Thymus (tissue), 11 donors: ENCODE data around the gene REC8. TPM values are rescaled to one million over a fixed set of nuclear protein-coding genes. Genes with fewer than 3 reads are reported as not detected.

Experiments
- DNase-seq, 9 donors: peaks; one replicate each; pipeline ENCODE4 v3.0.0-alpha.2; 2013; ENCODE audit warnings: low spot score in 9 of 9, low read depth in 6 of 9, missing footprints in 1 of 9
- H3K27ac ChIP-seq, 2 donors: one replicate each; pipeline ENCODE4 v1.5.1; 2013; ENCODE audit warnings: control low read depth in 1 of 2, low read depth in 1 of 2, low read length in 1 of 2, mild to moderate bottlenecking in 1 of 2, moderate library complexity in 1 of 2
- H3K27me3 ChIP-seq, 2 donors: one replicate each; pipeline ENCODE4 v1.5.1; 2013; ENCODE audit warnings: low read length in 1 of 2; ENCODE audit not compliant: control insufficient read depth in 2 of 2, insufficient read depth in 1 of 2
- H3K36me3 ChIP-seq, 2 donors: one replicate each; pipeline ENCODE4 v1.5.1; 2013; ENCODE audit warnings: low read length in 1 of 2, mild to moderate bottlenecking in 1 of 2, moderate library complexity in 1 of 2; ENCODE audit not compliant: control insufficient read depth in 2 of 2, insufficient read depth in 2 of 2
- H3K4me1 ChIP-seq, 2 donors: one replicate each; pipeline ENCODE4 v1.5.1; 2013; ENCODE audit warnings: low read length in 2 of 2; ENCODE audit not compliant: control insufficient read depth in 2 of 2, insufficient read depth in 2 of 2
- H3K4me3 ChIP-seq, 2 donors: one replicate each; pipeline ENCODE4 v1.5.1; 2013; ENCODE audit warnings: low read length in 2 of 2, control low read depth in 1 of 2, mild to moderate bottlenecking in 1 of 2
- H3K9me3 ChIP-seq, 2 donors: one replicate each; pipeline ENCODE4 v1.5.1; 2013; ENCODE audit warnings: low read length in 1 of 2, mild to moderate bottlenecking in 1 of 2; ENCODE audit not compliant: control insufficient read depth in 2 of 2, insufficient read depth in 1 of 2
- WGBS: extraction: QIAGEN DNeasy Blood & Tissue Kit; methylation state at CpG from one replicate; pipeline ENCODE4 v1.1.7; 2013; 5-methylcytosine and 5-hydroxymethylcytosine counted together
- polyA plus RNA-seq: library from polyadenylated mRNA; stranded (reverse); fragments of 200-250 nt; gene quantifications from one replicate; pipeline ENCODE4 v1.2.3, GENCODE V29; 2013
- total RNA-seq: library from RNA; stranded (reverse); fragments of 120-200 nt; gene quantifications from one replicate; pipeline ENCODE4 v1.2.4, GENCODE V29; 2013
- donor health status: healthy.

The REC8 gene
- total and polyA plus RNA-seq, 2 donors: 17.7 to 47.8 TPM

- Histone ChIP-seq H3K4me3 (no peak within 1 kb of the TSS), H3K36me3 (no peaks in the 10 kb centered on the region), H3K9me3 (no peaks in the 10 kb centered on the region), H3K27me3 (no peaks in the 10 kb centered on the region), H3K27ac (peak within 1 kb of the TSS in 1 of 2 donors; percentile 17), H3K4me1 (peaks cover 15 to 29% of the 10 kb centered on the region in 2 donors)
- 97% methylated on average over 5 of the region's 5 CpGs for WGBS
- DNase-seq: no peak
These were observed 41.5 kb upstream of the REC8 start, which contains the start of gene FITM1 for GRCh38 chr14:24130380-24130716. TSS of gene FITM1 (plus strand) at chr14:24130659. CDS start at chr14:24131564, 905 bp downstream.

GRCh38 chr14:24130717-24131548 lies 40.9 kb upstream of the REC8 start:
- no peaks in the 10 kb centered on the region for H3K27me3 ChIP-seq
- WGBS: 74% methylated on average over 7 of the region's 7 CpGs
- no peaks in the 10 kb centered on the region for H3K36me3 ChIP-seq
- no peaks in the 10 kb centered on the region for H3K9me3 ChIP-seq
- DNase-seq: no peak
- H3K4me1 ChIP-seq: peaks cover 19 to 32% of the 10 kb centered on the region in 2 donors
- H3K4me3 ChIP-seq: no peak overlapping the region
- H3K27ac ChIP-seq: peak overlapping the region in 1 of 2 donors; percentile 17

- no peak overlapping the region for H3K27ac ChIP-seq
- H3K4me1 ChIP-seq: peaks cover 21 to 35% of the 10 kb centered on the region in 2 donors
- no peak overlapping the region for H3K4me3 ChIP-seq
- 97% methylated on average over 15 of the region's 15 CpGs for WGBS
- no peaks in the 10 kb centered on the region for H3K9me3 ChIP-seq
- no peaks in the 10 kb centered on the region for H3K27me3 ChIP-seq
- H3K36me3 ChIP-seq: no peaks in the 10 kb centered on the region
- DNase-seq: no peak
These were observed 40.3 kb upstream of the REC8 start for GRCh38 chr14:24131549-24131966.

GRCh38 chr14:24132061-24132685 lies 39.7 kb upstream of the REC8 start:
- no peaks in the 10 kb centered on the region for H3K9me3 ChIP-seq
- DNase-seq: peak in 3 of 9 donors; percentile 45 to 68 (median 48)
- no peak overlapping the region for H3K4me3 ChIP-seq
- H3K27me3 ChIP-seq: no peaks in the 10 kb centered on the region
- peak overlapping the region; percentile 68 to 72 for H3K27ac ChIP-seq
- peaks cover 27 to 41% of the 10 kb centered on the region in 2 donors for H3K4me1 ChIP-seq
- 34% methylated on average over 24 of the region's 24 CpGs for WGBS
- peaks cover 0 to 2% of the 10 kb centered on the region in 2 donors for H3K36me3 ChIP-seq

GRCh38 chr14:24132976-24133375 lies 38.9 kb upstream of the REC8 start:
- Histone ChIP-seq H3K4me1 (peaks cover 28 to 49% of the 10 kb centered on the region in 2 donors), H3K4me3 (no peak overlapping the region), H3K27me3 (no peaks in the 10 kb centered on the region), H3K27ac (peak overlapping the region; percentile 68 to 72), H3K36me3 (peaks cover 5 to 10% of the 10 kb centered on the region in 2 donors), H3K9me3 (no peaks in the 10 kb centered on the region)
- WGBS: 96% methylated on average over 2 of the region's 2 CpGs
- no peak for DNase-seq

- no peak for DNase-seq
- peaks cover 28 to 51% of the 10 kb centered on the region in 2 donors for H3K4me1 ChIP-seq
- H3K27me3 ChIP-seq: no peaks in the 10 kb centered on the region
- no peak overlapping the region for H3K27ac ChIP-seq
- 99% methylated on average over 1 of the region's 1 CpG for WGBS
- H3K4me3 ChIP-seq: no peak overlapping the region
- no peaks in the 10 kb centered on the region for H3K9me3 ChIP-seq
- H3K36me3 ChIP-seq: peaks cover 12 to 18% of the 10 kb centered on the region in 2 donors
These were observed 38.1 kb upstream of the REC8 start for GRCh38 chr14:24133735-24134134.

- Histone ChIP-seq H3K36me3 (peaks cover 19 to 28% of the 10 kb centered on the region in 2 donors), H3K27me3 (no peaks in the 10 kb centered on the region), H3K4me1 (peaks cover 35 to 62% of the 10 kb centered on the region in 2 donors), H3K9me3 (no peaks in the 10 kb centered on the region), H3K27ac (peak overlapping the region; percentile 12 to 88), H3K4me3 (peak overlapping the region; percentile 39 to 78)
- DNase-seq: no peak
- WGBS: 27% methylated on average over 9 of the region's 9 CpGs
These were observed 36.4 kb upstream of the REC8 start for GRCh38 chr14:24135584-24135833.

GRCh38 chr14:24135834-24136683 lies 35.8 kb upstream of the REC8 start, which contains the start of gene PSME1:
TSS of gene PSME1 (plus strand) at chr14:24136194. CDS start at chr14:24136263, 69 bp downstream.
- Histone ChIP-seq H3K36me3 (peaks cover 19 to 28% of the 10 kb centered on the region in 2 donors), H3K27ac (peak within 1 kb of the TSS; percentile 77 to 89), H3K4me1 (peaks cover 32 to 60% of the 10 kb centered on the region in 2 donors), H3K4me3 (peak within 1 kb of the TSS; percentile 78 to 79), H3K27me3 (no peaks in the 10 kb centered on the region), H3K9me3 (peaks cover 0 to 4% of the 10 kb centered on the region in 2 donors)
- DNase-seq: peak in 8 of 9 donors; percentile 85 to 95 (median 89)
- WGBS: under 1% methylated on average over 75 of the region's 75 CpGs
